Left hindlimb (tissue), 1 donor: ENCODE results near the gene ZFP36.
"Not testable (repeated sequence)": the region's sequence is repeated elsewhere in the genome, so short reads cannot be mapped to it uniquely, and the experiment has no call there.

ENCODE experiments used
- DNase-seq: peaks from one replicate; pipeline ENCODE4 v3.0.0-alpha.2; 2018

Gene ZFP36

DNA sequence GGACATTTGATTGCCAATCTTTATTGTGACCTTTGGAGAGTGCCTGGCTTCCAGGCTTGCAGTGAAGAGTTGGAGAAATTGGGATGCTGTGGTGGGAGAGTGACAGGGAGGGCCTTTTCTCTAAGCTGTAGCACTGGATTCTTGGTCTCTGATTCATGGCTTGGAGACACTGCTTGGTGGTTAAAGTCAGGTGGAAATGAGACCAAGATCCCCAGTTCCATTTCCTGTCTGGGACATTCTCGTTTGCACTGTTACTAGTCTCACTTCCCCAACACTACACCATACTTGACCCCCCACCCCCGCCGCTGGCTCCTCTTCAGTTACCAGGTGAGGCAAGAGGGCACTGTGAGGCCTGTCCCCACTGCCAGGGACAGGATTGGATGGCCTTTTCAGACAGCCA, 41.6 kb downstream of the ZFP36 start:
- no peak for DNase-seq

GRCh38 chr19:39449116-39449797, 42.6 kb downstream of the ZFP36 start:
- no peak for DNase-seq

DNA sequence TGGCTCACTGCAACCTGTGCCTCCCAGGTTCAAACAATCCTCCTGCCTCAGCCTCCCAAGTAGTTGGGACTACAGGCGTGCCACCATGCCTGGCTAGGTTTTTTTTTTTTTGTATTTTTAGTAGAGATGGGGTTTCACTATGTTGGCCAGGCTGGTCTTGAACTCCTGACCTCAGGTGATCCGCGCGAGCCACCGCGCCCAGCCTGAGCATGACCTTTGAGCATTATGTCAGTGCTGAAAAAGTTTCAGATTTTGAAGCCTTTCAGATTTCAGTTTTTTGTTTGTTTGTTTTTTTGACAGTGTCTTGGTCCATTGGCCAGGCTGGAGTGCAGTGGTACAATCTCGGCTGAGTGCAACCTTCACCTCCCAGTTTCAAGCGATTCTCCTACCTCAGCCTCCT, 44.6 kb downstream of the ZFP36 start:
- not testable (repeated sequence) for DNase-seq
